Neural progenitor cell (in vitro differentiated cells): ENCODE results near the gene NANOG. TPM values are rescaled to one million over a fixed set of nuclear protein-coding genes. Genes with fewer than 3 reads are reported as not detected.
A peak's percentile ranks its signal among the peaks of the same experiment; 100 is the strongest.
"Not testable (repeated sequence)": the region's sequence is repeated elsewhere in the genome, so short reads cannot be mapped to it uniquely, and the experiment has no call there.

ENCODE experiments used
- DNase-seq: peaks from one replicate; pipeline ENCODE4 v3.0.0-alpha.2; 2016; ENCODE audit warnings: low spot score
- H2AFZ ChIP-seq: fragments of 200-600 bp; sonication (generic); replicated peaks from 2 replicates; pipeline ENCODE4 v1.6.1; 2016; ENCODE audit warnings: antibody characterized with exemption
- H3F3A ChIP-seq: fragments of 200-600 bp; sonication (generic); 2 replicates; pipeline ENCODE4 v1.6.1; 2016; ENCODE audit warnings: antibody characterized with exemption, low read depth
- H3K27ac ChIP-seq: fragments of 200-600 bp; sonication (generic); 2 replicates; pipeline ENCODE4 v1.5.1; 2016; ENCODE audit warnings: mild to moderate bottlenecking
- H3K27me3 ChIP-seq: fragments of 200-600 bp; sonication (generic); 2 replicates; pipeline ENCODE4 v1.6.1; 2016; ENCODE audit warnings: mild to moderate bottlenecking, moderate library complexity
- H3K36me3 ChIP-seq: fragments of 200-600 bp; sonication (generic); 2 replicates; pipeline ENCODE4 v1.5.1; 2016
- H3K4me1 ChIP-seq: fragments of 200-600 bp; sonication (generic); 2 replicates; pipeline ENCODE4 v1.6.1; 2016; ENCODE audit warnings: mixed run types
- H3K4me2 ChIP-seq: fragments of 200-600 bp; sonication (generic); 2 replicates; pipeline ENCODE4 v1.6.1; 2016
- H3K4me3 ChIP-seq: fragments of 200-600 bp; sonication (generic); 2 replicates; pipeline ENCODE4 v1.5.1; 2016
- H3K79me2 ChIP-seq: fragments of 200-600 bp; sonication (generic); 2 replicates; pipeline ENCODE4 v1.6.1; 2016; ENCODE audit warnings: low read depth
- H3K9ac ChIP-seq: fragments of 200-600 bp; sonication (generic); 2 replicates; pipeline ENCODE4 v1.6.1; 2016
- H3K9me3 ChIP-seq: fragments of 200-600 bp; sonication (generic); 2 replicates; pipeline ENCODE4 v1.5.1; 2016; ENCODE audit warnings: low read depth
- H4K20me1 ChIP-seq: fragments of 200-600 bp; sonication (generic); 2 replicates; pipeline ENCODE4 v1.6.1; 2016; ENCODE audit warnings: low read depth
- H3K27ac Mint-ChIP-seq: 3 replicates; pipeline ENCODE4 v1.8.0; 2021; ENCODE audit warnings: mixed read lengths
- H3K27me3 Mint-ChIP-seq: 2 replicates; pipeline ENCODE4 v1.8.0; 2022; ENCODE audit warnings: low read depth, mild to moderate bottlenecking, inconsistent platforms, moderate library complexity, mixed read lengths; ENCODE audit not compliant: insufficient read depth
- H3K36me3 Mint-ChIP-seq: 3 replicates; pipeline ENCODE4 v1.8.0; 2021; ENCODE audit warnings: mixed read lengths
- H3K4me1 Mint-ChIP-seq: 3 replicates; pipeline ENCODE4 v1.8.0; 2021; ENCODE audit warnings: mixed read lengths
- H3K4me3 Mint-ChIP-seq: 3 replicates; pipeline ENCODE4 v1.8.0; 2021; ENCODE audit warnings: mild to moderate bottlenecking, moderate library complexity, mixed read lengths
- H3K9me3 Mint-ChIP-seq: 3 replicates; pipeline ENCODE4 v1.8.0; 2020; ENCODE audit warnings: mixed read lengths
- EZH2 ChIP-seq: fragments of 200-600 bp; sonication (generic); IDR thresholded peaks from 2 replicates; pipeline ENCODE4 v1.6.1; 2017; ENCODE audit warnings: antibody characterized with exemption, mild to moderate bottlenecking, moderate library complexity
- EZH2phosphoT487 ChIP-seq: fragments of 200-600 bp; sonication (generic); IDR thresholded peaks from 2 replicates; pipeline ENCODE4 v1.6.1; 2017; ENCODE audit warnings: antibody characterized with exemption
- total RNA-seq: library from RNA; depleted of rRNA; stranded (reverse); fragments of >200 nt; gene quantifications from 2 replicates; pipeline ENCODE4 v1.2.3, GENCODE V29; 2015; ENCODE audit warnings: low replicate concordance
- TF ChIP-seq, protein P1 (sequence below): fragments of 200-600 bp; sonication (generic); IDR thresholded peaks from 2 replicates; pipeline ENCODE4 v1.5.1; 2017; ENCODE audit warnings: antibody characterized with exemption, mild to moderate bottlenecking

Gene NANOG
- total RNA-seq, 1 donor from 2014 or later = not detected

- Mint-ChIP-seq H3K4me1 (peaks cover 4% of the 10 kb centered on the region), H3K9me3 (no peaks in the 10 kb centered on the region), H3K36me3 (no peaks in the 10 kb centered on the region), H3K27me3 (no peaks in the 10 kb centered on the region), H3K27ac (no peak overlapping the region), H3K4me3 (no peak overlapping the region)
- H3K9me3 ChIP-seq = no peaks in the 10 kb centered on the region
- no peak overlapping the region for H3K4me3 ChIP-seq
- H3F3A ChIP-seq = no peaks in the 10 kb centered on the region
- DNase-seq = no peak
- no peaks in the 10 kb centered on the region for H3K79me2 ChIP-seq
- H3K4me1 ChIP-seq = no peaks in the 10 kb centered on the region
- no peak overlapping the region for H3K27ac ChIP-seq
- no peak overlapping the region for H3K9ac ChIP-seq
- H3K4me2 ChIP-seq = no peak overlapping the region
- no peaks in the 10 kb centered on the region for H3K27me3 ChIP-seq
- TF ChIP-seq EZH2phosphoT487 (no peak), EZH2 (no peak)
- TF ChIP-seq, protein P1, sequence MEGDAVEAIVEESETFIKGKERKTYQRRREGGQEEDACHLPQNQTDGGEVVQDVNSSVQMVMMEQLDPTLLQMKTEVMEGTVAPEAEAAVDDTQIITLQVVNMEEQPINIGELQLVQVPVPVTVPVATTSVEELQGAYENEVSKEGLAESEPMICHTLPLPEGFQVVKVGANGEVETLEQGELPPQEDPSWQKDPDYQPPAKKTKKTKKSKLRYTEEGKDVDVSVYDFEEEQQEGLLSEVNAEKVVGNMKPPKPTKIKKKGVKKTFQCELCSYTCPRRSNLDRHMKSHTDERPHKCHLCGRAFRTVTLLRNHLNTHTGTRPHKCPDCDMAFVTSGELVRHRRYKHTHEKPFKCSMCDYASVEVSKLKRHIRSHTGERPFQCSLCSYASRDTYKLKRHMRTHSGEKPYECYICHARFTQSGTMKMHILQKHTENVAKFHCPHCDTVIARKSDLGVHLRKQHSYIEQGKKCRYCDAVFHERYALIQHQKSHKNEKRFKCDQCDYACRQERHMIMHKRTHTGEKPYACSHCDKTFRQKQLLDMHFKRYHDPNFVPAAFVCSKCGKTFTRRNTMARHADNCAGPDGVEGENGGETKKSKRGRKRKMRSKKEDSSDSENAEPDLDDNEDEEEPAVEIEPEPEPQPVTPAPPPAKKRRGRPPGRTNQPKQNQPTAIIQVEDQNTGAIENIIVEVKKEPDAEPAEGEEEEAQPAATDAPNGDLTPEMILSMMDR = no peak
- H3K36me3 ChIP-seq = no peaks in the 10 kb centered on the region
- H4K20me1 ChIP-seq = no peaks in the 10 kb centered on the region
- H2AFZ ChIP-seq = peak overlapping the region; percentile 32
Observed at GRCh38 chr12:7835116-7835515, 45.9 kb downstream of the NANOG start.

- H3K9me3 ChIP-seq = no peaks in the 10 kb centered on the region
- H3K27ac Mint-ChIP-seq = peak overlapping the region; percentile 53
Observed at GRCh38 chr12:7835766-7836165, 46.6 kb downstream of the NANOG start.

GRCh38 chr12:7837366-7837765 is 48.2 kb downstream of the NANOG start:
- H3K4me1 ChIP-seq = no peaks in the 10 kb centered on the region
- H2AFZ ChIP-seq = no peak overlapping the region
- no peak for TF ChIP-seq EZH2
- TF ChIP-seq EZH2phosphoT487 = no peak
- TF ChIP-seq, protein P1 = no peak
- Mint-ChIP-seq H3K27ac (no peak overlapping the region), H3K4me1 (peaks cover 4% of the 10 kb centered on the region), H3K9me3 (no peaks in the 10 kb centered on the region), H3K4me3 (no peak overlapping the region), H3K36me3 (no peaks in the 10 kb centered on the region), H3K27me3 (no peaks in the 10 kb centered on the region)
- H3K27ac ChIP-seq = no peak overlapping the region
- H4K20me1 ChIP-seq = no peaks in the 10 kb centered on the region
- H3K79me2 ChIP-seq = no peaks in the 10 kb centered on the region
- no peaks in the 10 kb centered on the region for H3K9me3 ChIP-seq
- no peaks in the 10 kb centered on the region for H3K36me3 ChIP-seq
- no peak overlapping the region for H3K4me3 ChIP-seq
- no peak overlapping the region for H3K4me2 ChIP-seq
- H3K9ac ChIP-seq = no peak overlapping the region
- DNase-seq = no peak
- no peaks in the 10 kb centered on the region for H3K27me3 ChIP-seq
- no peaks in the 10 kb centered on the region for H3F3A ChIP-seq

More at GRCh38 chr12:7835766-7836165, 46.6 kb downstream of the NANOG start:
- Histone ChIP-seq H3F3A (no peaks in the 10 kb centered on the region), H3K4me3 (no peak overlapping the region), H3K36me3 (no peaks in the 10 kb centered on the region), H3K27ac (no peak overlapping the region), H3K4me1 (no peaks in the 10 kb centered on the region), H2AFZ (peak overlapping the region; percentile 32), H3K9ac (no peak overlapping the region), H4K20me1 (no peaks in the 10 kb centered on the region), H3K4me2 (no peak overlapping the region), H3K79me2 (no peaks in the 10 kb centered on the region), H3K27me3 (no peaks in the 10 kb centered on the region)
- TF ChIP-seq, protein P1 = no peak
- no peak for TF ChIP-seq EZH2
- no peaks in the 10 kb centered on the region for H3K27me3 Mint-ChIP-seq
- no peaks in the 10 kb centered on the region for H3K36me3 Mint-ChIP-seq
- H3K4me3 Mint-ChIP-seq = no peak overlapping the region
- no peaks in the 10 kb centered on the region for H3K9me3 Mint-ChIP-seq
- H3K4me1 Mint-ChIP-seq = peaks cover 4% of the 10 kb centered on the region
- DNase-seq = no peak

GRCh38 chr12:7839226-7839625 is 50.0 kb downstream of the NANOG start:
- H3F3A ChIP-seq, H2AFZ ChIP-seq, H3K4me2 ChIP-seq, H3K4me1 Mint-ChIP-seq, H3K4me3 ChIP-seq, H3K9me3 Mint-ChIP-seq, H3K4me3 Mint-ChIP-seq, H3K79me2 ChIP-seq, H3K36me3 ChIP-seq, H3K9ac ChIP-seq, H3K4me1 ChIP-seq, H3K27me3 Mint-ChIP-seq, H3K27me3 ChIP-seq, H3K9me3 ChIP-seq, H3K27ac ChIP-seq, DNase-seq, H4K20me1 ChIP-seq, H3K36me3 Mint-ChIP-seq, H3K27ac Mint-ChIP-seq: not testable (repeated sequence)

- H3K9me3 ChIP-seq, H2AFZ ChIP-seq, H3K9ac ChIP-seq, H3K9me3 Mint-ChIP-seq, H4K20me1 ChIP-seq, H3K27me3 Mint-ChIP-seq, H3K36me3 ChIP-seq, H3K36me3 Mint-ChIP-seq, H3K79me2 ChIP-seq, H3K4me2 ChIP-seq, H3K4me3 ChIP-seq, H3K4me1 Mint-ChIP-seq, H3K4me1 ChIP-seq, H3K27me3 ChIP-seq, DNase-seq, H3K27ac Mint-ChIP-seq, H3F3A ChIP-seq, H3K4me3 Mint-ChIP-seq, H3K27ac ChIP-seq: not testable (repeated sequence)
Observed at GRCh38 chr12:7839848-7840247, 50.6 kb downstream of the NANOG start.

DNA sequence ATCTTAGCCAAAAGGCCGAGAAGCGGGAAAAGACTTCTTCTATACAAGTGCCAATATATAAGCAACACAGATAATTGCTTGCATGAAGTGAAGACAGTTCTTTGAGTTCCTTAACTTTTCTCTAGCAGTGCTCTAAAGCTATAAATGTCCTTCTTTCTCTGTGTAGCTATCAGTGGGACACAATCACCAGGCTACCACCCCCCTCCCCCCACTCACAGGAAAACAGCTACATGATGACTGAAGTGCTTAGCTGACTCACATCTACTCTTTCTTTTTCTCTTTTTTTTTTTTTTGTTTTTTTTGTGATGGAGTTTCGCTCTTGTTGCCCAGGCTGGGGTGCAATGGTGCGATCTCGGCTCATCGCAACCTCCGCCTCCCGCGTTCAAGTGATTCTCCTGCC is 53.2 kb downstream of the NANOG start:
- H3K36me3 ChIP-seq, H3K4me1 Mint-ChIP-seq, H3K9ac ChIP-seq, H3K27ac Mint-ChIP-seq, H3K27ac ChIP-seq, H3K9me3 ChIP-seq, H3K4me3 ChIP-seq, H3K27me3 Mint-ChIP-seq, H3K4me1 ChIP-seq, DNase-seq, H3F3A ChIP-seq, H3K36me3 Mint-ChIP-seq, H3K4me3 Mint-ChIP-seq, H3K4me2 ChIP-seq, H4K20me1 ChIP-seq, H3K79me2 ChIP-seq, H3K9me3 Mint-ChIP-seq, H3K27me3 ChIP-seq: not testable (repeated sequence)
- peak overlapping the region; percentile 12 for H2AFZ ChIP-seq
